Esophagus muscularis mucosa (tissue), 4 donors: ENCODE results near the gene CAMK1D. TPM values are rescaled to one million over a fixed set of nuclear protein-coding genes. Genes with fewer than 3 reads are reported as not detected.

Source experiments
- DNase-seq: peaks from one replicate; pipeline ENCODE4 v3.0.0-alpha.2; 2017; ENCODE audit errors: extremely low spot score
- H3K27ac ChIP-seq, 4 donors: fragments of 200-600 bp; sonication (generic); replicated peaks in 1 of 4; 1 replicate in 3 of 4; 2 replicates in 1 of 4; pipeline ENCODE4 v1.5.1; 2016 to 2019; ENCODE audit warnings: mild to moderate bottlenecking in 1 of 4
- H3K27me3 ChIP-seq, 4 donors: fragments of 200-600 bp; sonication (generic); one replicate each; pipeline versions ENCODE4 v1.5.1 to v1.6.0; 2016 to 2019
- H3K36me3 ChIP-seq, 4 donors: fragments of 200-600 bp; sonication (generic); one replicate each; pipeline ENCODE4 v1.5.1; 2016 to 2019
- H3K4me1 ChIP-seq, 4 donors: fragments of 200-600 bp; sonication (generic); one replicate each; pipeline ENCODE4 v1.5.1; 2016 to 2019
- H3K4me3 ChIP-seq, 4 donors: fragments of 200-600 bp; sonication (generic); 1 replicate in 2 of 4; 2 replicates in 2 of 4; pipeline ENCODE4 v1.5.1; 2016 to 2019; ENCODE audit warnings: mild to moderate bottlenecking in 4 of 4, moderate library complexity in 1 of 4
- H3K9me3 ChIP-seq, 4 donors: fragments of 200-600 bp; sonication (generic); 1 replicate in 3 of 4; 2 replicates in 1 of 4; pipeline ENCODE4 v1.5.1; 2016 to 2019
- CTCF ChIP-seq, 3 experiments: fragments of 200-600 bp in 2 of 3; fragments of 450-650 bp in 1 of 3; sonication (generic) in 2 of 3; IDR thresholded peaks; one replicate each; pipeline ENCODE4 v1.5.1; 2017 to 2019; ENCODE audit warnings: antibody characterized with exemption in 3 of 3, mild to moderate bottlenecking in 2 of 3, moderate library complexity in 1 of 3
- EP300 ChIP-seq: sonication (generic); formaldehyde crosslinking; IDR thresholded peaks from one replicate; pipeline ENCODE4 v1.6.1; 2017; ENCODE audit warnings: antibody characterized with exemption
- POLR2A ChIP-seq: fragments of 450-650 bp; IDR thresholded peaks from one replicate; pipeline ENCODE4 v1.6.1; 2017; ENCODE audit warnings: antibody characterized with exemption, moderate library complexity, mild to moderate bottlenecking, low read depth
- POLR2AphosphoS5 ChIP-seq, 2 donors: sonication (generic); formaldehyde crosslinking; IDR thresholded peaks; one replicate each; pipeline ENCODE4 v1.6.1; 2017; ENCODE audit warnings: antibody characterized with exemption in 2 of 2
- whole genome bisulfite sequencing: methylation state at CpG from one replicate; pipeline ENCODE4 v1.1.5; 2018; 5-methylcytosine and 5-hydroxymethylcytosine counted together
- intact Hi-C: fragments of 100-400 bp; cut with DNase I; formaldehyde crosslinking; loops from one replicate; pipeline ENCODE4 v1.15.1; 2023
- total RNA-seq, 4 donors: library from RNA; depleted of rRNA; stranded (reverse); fragments of >200 nt; gene quantifications; one replicate each; pipeline versions ENCODE4 v1.1.0 to v1.2.1, GENCODE V29; 2016

The CAMK1D gene
- total RNA-seq, 4 donors from 2014 or later = 8.4 to 15.4 (median 11.3) TPM

GRCh38 chr10:12797471-12798262 lies 448.3 kb downstream of the CAMK1D start:
- WGBS = 86% methylated on average over 11 of the region's 11 CpGs

GRCh38 chr10:12799144-12799543 lies 449.8 kb downstream of the CAMK1D start:
- Histone ChIP-seq H3K27me3 (no peaks in the 10 kb centered on the region), H3K36me3 (no peaks in the 10 kb centered on the region), H3K27ac (no peak overlapping the region), H3K9me3 (no peaks in the 10 kb centered on the region), H3K4me3 (no peak overlapping the region), H3K4me1 (peaks cover 0 to 37% (median 29%) of the 10 kb centered on the region in 4 donors)
- intact Hi-C loops = no loop called here
- no peak for DNase-seq
- 89% methylated on average over 12 of the region's 12 CpGs for WGBS
- no peak for TF ChIP-seq EP300
- TF ChIP-seq CTCF (IDR thresholded peaks at IDR 0.05) = no peak
- TF ChIP-seq POLR2A = no peak
- TF ChIP-seq POLR2AphosphoS5 (IDR thresholded peaks at IDR 0.05) = no peak

More at GRCh38 chr10:12797471-12798262, 448.3 kb downstream of the CAMK1D start:
- intact Hi-C loops = no loop called here
- H3K27ac ChIP-seq = peak overlapping the region in 1 of 4 donors; percentile 33
- H3K4me1 ChIP-seq = peaks cover 0 to 37% (median 29%) of the 10 kb centered on the region in 4 donors
- H3K4me3 ChIP-seq = no peak overlapping the region
- H3K27me3 ChIP-seq = no peaks in the 10 kb centered on the region
- peaks cover 0 to 2% (median 0%) of the 10 kb centered on the region in 4 donors for H3K9me3 ChIP-seq
- no peak for DNase-seq
- no peaks in the 10 kb centered on the region for H3K36me3 ChIP-seq
- no peak for TF ChIP-seq EP300
- TF ChIP-seq POLR2A = no peak
- no peak for TF ChIP-seq POLR2AphosphoS5 (IDR thresholded peaks at IDR 0.05)
- no peak for TF ChIP-seq CTCF (IDR thresholded peaks at IDR 0.05)

- Histone ChIP-seq H3K9me3 (no peaks in the 10 kb centered on the region), H3K27ac (no peak overlapping the region), H3K4me3 (no peak overlapping the region), H3K36me3 (no peaks in the 10 kb centered on the region), H3K4me1 (peaks cover 0 to 36% (median 29%) of the 10 kb centered on the region in 4 donors), H3K27me3 (no peaks in the 10 kb centered on the region)
- TF ChIP-seq CTCF (IDR thresholded peaks at IDR 0.05) (no peak), POLR2A (no peak), EP300 (no peak), POLR2AphosphoS5 (IDR thresholded peaks at IDR 0.05) (no peak)
- intact Hi-C loops = no loop called here
- DNase-seq = no peak
- WGBS = 93% methylated on average over 5 of the region's 5 CpGs
Observed at GRCh38 chr10:12799714-12800113, 450.4 kb downstream of the CAMK1D start.

- WGBS = 86% methylated on average over 4 of the region's 4 CpGs
- TF ChIP-seq CTCF (IDR thresholded peaks at IDR 0.05) (no peak), POLR2AphosphoS5 (IDR thresholded peaks at IDR 0.05) (no peak), EP300 (no peak), POLR2A (no peak)
- no peak overlapping the region for H3K27ac ChIP-seq
- intact Hi-C loops = no loop called here
- no peaks in the 10 kb centered on the region for H3K9me3 ChIP-seq
- peaks cover 0 to 30% (median 24%) of the 10 kb centered on the region in 4 donors for H3K4me1 ChIP-seq
- H3K27me3 ChIP-seq = no peaks in the 10 kb centered on the region
- H3K4me3 ChIP-seq = no peak overlapping the region
- DNase-seq = no peak
- H3K36me3 ChIP-seq = no peaks in the 10 kb centered on the region
Observed at GRCh38 chr10:12800302-12800701, 451.0 kb downstream of the CAMK1D start.
